Measurements from ENCODE around the gene UFC1.

DNA sequence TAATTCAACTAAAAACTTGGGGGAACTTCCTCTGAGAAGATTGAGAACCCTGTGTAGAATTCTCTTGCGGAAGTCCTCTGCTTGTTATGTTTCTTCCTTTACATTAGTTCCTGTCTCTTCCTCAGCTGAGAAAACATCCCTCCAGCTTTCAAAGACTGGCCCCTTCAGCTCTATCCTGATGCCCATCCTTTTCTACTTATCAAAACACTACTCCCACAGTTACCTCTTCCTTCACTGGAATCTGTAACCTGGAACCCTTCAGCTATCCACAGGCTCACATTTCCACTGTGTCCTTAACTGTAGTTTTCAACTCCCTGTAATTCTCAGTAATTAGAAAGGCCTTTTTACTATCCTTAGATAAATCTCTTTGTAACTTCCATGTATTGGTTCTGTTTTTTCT lies 15.3 kb upstream of the UFC1 start:
- TF ChIP-seq EZH2 (IDR thresholded peaks at IDR 0.05; ENCODE audit: insufficient read depth, poor library complexity, severe bottlenecking) (no peak), EZH2phosphoT487 (IDR thresholded peaks at IDR 0.05; ENCODE audit: insufficient read depth, low read depth) (no peak)
